Measurements from ENCODE around the gene KCNB1. TPM values are rescaled to one million over a fixed set of nuclear protein-coding genes. Genes with fewer than 3 reads are reported as not detected.
A peak's percentile ranks its signal among the peaks of the same experiment; 100 is the strongest.

The KCNB1 gene
- total RNA-seq, 1 donor: under 0.01 TPM

DNA sequence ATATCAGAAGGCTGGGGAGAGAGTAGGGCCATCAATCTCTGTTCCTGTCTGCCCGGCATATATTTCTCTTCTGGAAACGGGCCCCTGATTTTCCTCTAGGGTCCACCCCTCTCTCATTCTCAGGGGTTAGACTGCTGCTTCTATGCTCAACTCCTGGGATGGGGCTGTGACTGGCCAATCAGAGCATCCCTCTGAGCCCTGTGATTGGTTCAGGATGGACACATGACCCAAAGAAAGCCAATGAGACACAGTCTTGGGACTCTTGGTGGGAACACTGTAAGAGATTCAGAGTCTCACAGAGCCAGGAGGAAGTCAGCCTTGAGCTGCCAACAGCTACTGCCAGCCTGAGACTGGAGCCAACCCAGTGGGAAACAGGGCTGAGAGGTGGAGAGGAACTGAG, 31.0 kb upstream of the KCNB1 start:
- peaks cover 2% of the 10 kb centered on the region for H4K20me1 ChIP-seq (ENCODE audit: insufficient read depth, low read length)
- H3K27me3 ChIP-seq (ENCODE audit: insufficient read depth, low read length): peaks cover 33% of the 10 kb centered on the region

DNA sequence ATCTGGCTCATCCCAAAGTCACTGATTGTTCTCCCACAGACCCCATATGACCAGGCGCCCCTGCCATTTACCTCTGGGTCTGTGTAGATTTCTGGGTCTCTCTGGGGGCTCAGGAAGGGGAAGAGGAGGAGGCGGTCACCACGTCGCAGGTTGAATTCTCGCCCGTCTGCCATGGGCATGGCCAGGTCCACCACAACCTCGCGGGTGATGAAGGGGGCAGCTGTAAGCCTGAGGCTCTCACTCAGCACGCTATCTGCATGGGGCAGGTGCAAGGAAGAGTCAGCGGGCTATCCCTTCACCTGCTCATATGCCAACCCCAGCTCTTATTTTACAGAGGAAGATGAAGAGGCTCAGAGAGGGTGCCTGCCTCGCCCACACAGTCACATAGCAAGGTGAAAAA, 30.5 kb upstream of the KCNB1 start:
- peaks cover 34% of the 10 kb centered on the region for H3K27me3 ChIP-seq (ENCODE audit: insufficient read depth, low read length)
- no peak for DNase-seq (ENCODE audit: insufficient read length, low spot score, missing footprints)
- peaks cover 17% of the 10 kb centered on the region for H3K4me1 ChIP-seq (ENCODE audit: insufficient read depth, low read length)

More for the DNA sequence above, 31.0 kb upstream of the KCNB1 start:
- no peak overlapping the region for H2AFZ ChIP-seq (ENCODE audit: low read length)
- no peaks in the 10 kb centered on the region for H3K79me2 ChIP-seq (ENCODE audit: insufficient read depth, low read length)
- H3K9me3 ChIP-seq (ENCODE audit: low read depth, low read length): no peaks in the 10 kb centered on the region
- no peaks in the 10 kb centered on the region for H3K36me3 ChIP-seq (ENCODE audit: insufficient read depth, low read length)
- no peak overlapping the region for H3K4me3 ChIP-seq (ENCODE audit: insufficient read depth, low read length)
- DNase-seq (ENCODE audit: insufficient read length, low spot score, missing footprints): no peak
- no peak overlapping the region for H3K4me2 ChIP-seq (ENCODE audit: insufficient read depth, low read length)
- peaks cover 17% of the 10 kb centered on the region for H3K4me1 ChIP-seq (ENCODE audit: insufficient read depth, low read length)
- H3K27ac ChIP-seq (ENCODE audit: low read depth, low read length): no peak overlapping the region
- TF ChIP-seq, protein P1, sequence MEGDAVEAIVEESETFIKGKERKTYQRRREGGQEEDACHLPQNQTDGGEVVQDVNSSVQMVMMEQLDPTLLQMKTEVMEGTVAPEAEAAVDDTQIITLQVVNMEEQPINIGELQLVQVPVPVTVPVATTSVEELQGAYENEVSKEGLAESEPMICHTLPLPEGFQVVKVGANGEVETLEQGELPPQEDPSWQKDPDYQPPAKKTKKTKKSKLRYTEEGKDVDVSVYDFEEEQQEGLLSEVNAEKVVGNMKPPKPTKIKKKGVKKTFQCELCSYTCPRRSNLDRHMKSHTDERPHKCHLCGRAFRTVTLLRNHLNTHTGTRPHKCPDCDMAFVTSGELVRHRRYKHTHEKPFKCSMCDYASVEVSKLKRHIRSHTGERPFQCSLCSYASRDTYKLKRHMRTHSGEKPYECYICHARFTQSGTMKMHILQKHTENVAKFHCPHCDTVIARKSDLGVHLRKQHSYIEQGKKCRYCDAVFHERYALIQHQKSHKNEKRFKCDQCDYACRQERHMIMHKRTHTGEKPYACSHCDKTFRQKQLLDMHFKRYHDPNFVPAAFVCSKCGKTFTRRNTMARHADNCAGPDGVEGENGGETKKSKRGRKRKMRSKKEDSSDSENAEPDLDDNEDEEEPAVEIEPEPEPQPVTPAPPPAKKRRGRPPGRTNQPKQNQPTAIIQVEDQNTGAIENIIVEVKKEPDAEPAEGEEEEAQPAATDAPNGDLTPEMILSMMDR (IDR thresholded peaks at IDR 0.05; ENCODE audit: extremely low read depth, low read depth, low read length): no peak

DNA sequence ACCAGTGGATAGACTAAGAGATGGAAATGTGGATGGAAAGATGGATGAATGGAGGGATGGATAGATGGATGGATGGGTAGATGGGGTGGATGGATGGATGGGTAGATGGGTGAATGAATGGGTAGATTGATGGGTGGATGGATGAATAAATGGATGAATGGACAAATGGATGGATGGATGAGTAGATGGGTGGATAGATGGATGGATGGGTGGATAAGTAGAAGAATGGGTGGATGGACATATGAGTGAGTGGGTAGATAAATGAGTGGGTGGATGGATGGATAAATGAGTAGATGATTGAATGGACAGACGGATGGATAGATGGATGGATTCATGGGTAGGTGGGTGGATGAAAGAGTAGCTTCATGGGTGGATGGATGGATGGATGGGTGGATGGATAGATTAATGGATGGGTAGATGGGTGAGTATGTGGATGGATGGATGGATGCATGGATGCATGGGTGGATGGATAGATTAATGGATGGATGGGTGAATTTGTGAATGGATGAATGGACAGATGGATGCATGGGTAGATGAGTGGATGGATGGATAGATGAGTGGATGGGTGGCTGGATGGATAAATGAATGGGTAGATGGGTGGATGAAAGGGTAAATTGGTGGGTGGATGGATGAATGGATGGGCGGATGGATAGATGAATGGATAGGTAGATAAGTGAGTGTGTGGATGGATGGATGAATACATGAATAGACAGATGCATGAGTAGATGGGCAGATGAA, 29.5 kb upstream of the KCNB1 start:
- H4K20me1 ChIP-seq (ENCODE audit: insufficient read depth, low read length): no peaks in the 10 kb centered on the region
- peaks cover 17% of the 10 kb centered on the region for H3K4me1 ChIP-seq (ENCODE audit: insufficient read depth, low read length)
- no peak for DNase-seq (ENCODE audit: insufficient read length, low spot score, missing footprints)
- TF ChIP-seq, protein P1 (IDR thresholded peaks at IDR 0.05; ENCODE audit: extremely low read depth, low read depth, low read length): no peak
- H3K9me3 ChIP-seq (ENCODE audit: low read depth, low read length): no peaks in the 10 kb centered on the region
- H3K4me3 ChIP-seq (ENCODE audit: insufficient read depth, low read length): no peak overlapping the region
- no peaks in the 10 kb centered on the region for H3K79me2 ChIP-seq (ENCODE audit: insufficient read depth, low read length)
- no peak overlapping the region for H3K4me2 ChIP-seq (ENCODE audit: insufficient read depth, low read length)
- H3K36me3 ChIP-seq (ENCODE audit: insufficient read depth, low read length): no peaks in the 10 kb centered on the region
- H3K27me3 ChIP-seq (ENCODE audit: insufficient read depth, low read length): peaks cover 45% of the 10 kb centered on the region
- H3K27ac ChIP-seq (ENCODE audit: low read depth, low read length): no peak overlapping the region
- no peak overlapping the region for H2AFZ ChIP-seq (ENCODE audit: low read length)

More for the DNA sequence above, 30.5 kb upstream of the KCNB1 start:
- H3K36me3 ChIP-seq (ENCODE audit: insufficient read depth, low read length): no peaks in the 10 kb centered on the region
- TF ChIP-seq, protein P1 (IDR thresholded peaks at IDR 0.05; ENCODE audit: extremely low read depth, low read depth, low read length): no peak
- no peak overlapping the region for H3K27ac ChIP-seq (ENCODE audit: low read depth, low read length)
- H3K4me3 ChIP-seq (ENCODE audit: insufficient read depth, low read length): no peak overlapping the region
- no peaks in the 10 kb centered on the region for H3K79me2 ChIP-seq (ENCODE audit: insufficient read depth, low read length)
- H4K20me1 ChIP-seq (ENCODE audit: insufficient read depth, low read length): peaks cover 2% of the 10 kb centered on the region
- H3K9me3 ChIP-seq (ENCODE audit: low read depth, low read length): no peaks in the 10 kb centered on the region
- H3K4me2 ChIP-seq (ENCODE audit: insufficient read depth, low read length): no peak overlapping the region
- no peak overlapping the region for H2AFZ ChIP-seq (ENCODE audit: low read length)

DNA sequence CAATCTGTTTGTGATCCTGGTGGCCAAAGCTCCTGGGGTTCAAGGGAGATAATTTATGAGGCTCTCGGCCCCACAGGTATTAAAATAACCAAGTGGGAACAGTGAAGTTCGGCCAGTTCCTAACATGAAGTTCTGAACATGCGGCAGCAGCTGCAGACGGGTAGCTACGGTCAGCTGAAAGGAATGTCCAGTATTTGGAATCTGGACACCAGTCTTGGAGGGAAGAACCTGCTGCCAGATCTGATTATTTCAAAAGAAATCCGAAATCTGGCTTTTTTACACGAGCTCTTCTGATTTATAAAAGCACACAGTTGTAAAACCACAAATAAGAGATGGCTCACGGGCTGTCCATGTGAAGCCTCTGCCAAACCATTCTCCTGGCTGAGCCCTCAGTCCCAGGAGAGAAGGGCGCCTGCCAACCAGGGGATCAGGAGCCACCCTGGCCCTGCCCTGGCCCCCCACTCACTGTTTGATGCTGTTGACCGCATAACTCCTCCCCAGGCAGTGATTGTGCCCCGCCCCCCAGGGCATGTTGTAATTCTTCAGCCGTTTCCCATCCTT, 28.2 kb upstream of the KCNB1 start:
- Histone ChIP-seq H3K79me2 (ENCODE audit: insufficient read depth, low read length) (no peaks in the 10 kb centered on the region), H4K20me1 (ENCODE audit: insufficient read depth, low read length) (no peaks in the 10 kb centered on the region), H3K27ac (ENCODE audit: low read depth, low read length) (peak overlapping the region; percentile 40), H3K27me3 (ENCODE audit: insufficient read depth, low read length) (peaks cover 39% of the 10 kb centered on the region), H3K4me3 (ENCODE audit: insufficient read depth, low read length) (no peak overlapping the region), H2AFZ (ENCODE audit: low read length) (no peak overlapping the region), H3K36me3 (ENCODE audit: insufficient read depth, low read length) (no peaks in the 10 kb centered on the region), H3K9me3 (ENCODE audit: low read depth, low read length) (no peaks in the 10 kb centered on the region), H3K4me1 (ENCODE audit: insufficient read depth, low read length) (peaks cover 17% of the 10 kb centered on the region), H3K4me2 (ENCODE audit: insufficient read depth, low read length) (peak overlapping the region; percentile 60)
- TF ChIP-seq, protein P1 (IDR thresholded peaks at IDR 0.05; ENCODE audit: extremely low read depth, low read depth, low read length): no peak
- DNase-seq (ENCODE audit: insufficient read length, low spot score, missing footprints): peak; percentile 92

All from osteoblast (primary cell).